T-helper 2 cell (primary cell): ENCODE data around the gene ACSF3.

Experiments used
- DNase-seq, 5 experiments: peaks; one replicate each; pipeline versions ENCODE4 v3.0.0 to v3.0.0-alpha.2; 2012 to 2022

Gene ACSF3

DNA sequence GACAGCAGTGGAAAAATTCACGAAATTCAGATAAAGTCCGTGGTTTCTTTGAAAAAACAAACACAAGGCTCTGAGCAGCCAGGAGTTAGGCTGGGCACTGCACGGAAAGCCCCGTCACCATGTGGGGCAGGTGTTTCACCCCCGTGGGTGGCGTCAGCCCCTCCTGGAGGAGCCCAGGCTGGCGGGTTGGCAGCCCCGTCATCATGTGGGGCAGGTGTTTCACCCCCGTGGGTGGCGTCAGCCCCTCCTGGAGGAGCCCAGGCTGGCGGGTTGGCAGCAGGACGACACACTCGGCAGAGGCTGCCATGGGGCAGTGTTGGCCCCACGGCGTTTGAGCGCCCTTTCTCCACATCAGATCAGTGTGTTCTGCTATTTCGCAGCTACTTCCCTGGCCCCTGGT lies 38.1 kb downstream of the ACSF3 start:
- no peak for DNase-seq

- no peak for DNase-seq
These were observed 38.7 kb downstream of the ACSF3 start for GRCh38 chr16:89132194-89133005.

- no peak for DNase-seq
These were observed 39.9 kb downstream of the ACSF3 start for GRCh38 chr16:89133457-89134127.

GRCh38 chr16:89134269-89134668 lies 40.6 kb downstream of the ACSF3 start:
- DNase-seq, result no peak

DNA sequence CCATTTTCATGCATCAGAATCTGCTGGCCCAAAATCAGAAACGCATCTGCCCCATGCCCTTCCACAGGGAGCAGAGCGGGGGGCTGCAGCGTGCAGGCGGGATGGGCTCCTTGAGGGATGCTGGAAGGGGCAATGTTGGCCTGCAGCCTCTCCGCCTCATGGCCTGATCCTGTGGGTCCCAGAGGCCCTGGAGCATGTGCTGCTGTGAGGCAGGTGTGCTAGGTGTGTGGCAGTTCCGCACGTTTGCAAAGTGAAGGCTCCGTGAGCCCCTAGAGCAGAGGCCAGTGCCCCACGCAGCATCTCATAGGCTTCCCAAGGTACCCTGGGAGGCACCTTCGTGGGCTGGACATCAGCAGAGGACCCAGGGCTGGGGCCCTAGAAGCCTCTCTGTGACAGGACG lies 41.5 kb downstream of the ACSF3 start:
- no peak for DNase-seq

GRCh38 chr16:89135971-89136765 lies 42.5 kb downstream of the ACSF3 start:
- DNase-seq, result no peak

DNA sequence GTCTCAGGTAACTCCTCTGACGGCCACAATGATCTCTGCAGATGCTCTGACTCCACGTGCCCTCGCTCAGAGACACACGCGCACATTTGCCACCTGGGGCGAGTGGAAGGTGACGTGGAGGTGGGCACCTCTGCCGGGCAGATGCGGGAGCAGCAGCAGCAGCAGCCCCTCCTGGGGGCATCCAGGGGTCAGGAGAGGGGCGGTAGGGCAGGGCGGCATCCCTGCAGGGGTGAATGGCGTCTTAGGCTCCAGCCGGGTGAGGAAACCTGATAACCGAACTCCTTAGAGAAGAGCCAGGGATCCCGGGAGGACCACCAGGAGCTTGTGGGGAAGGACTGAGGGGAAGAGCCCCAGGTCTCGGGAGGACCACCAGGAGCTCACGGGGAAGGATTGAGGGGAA lies 43.3 kb downstream of the ACSF3 start:
- no peak for DNase-seq

DNA sequence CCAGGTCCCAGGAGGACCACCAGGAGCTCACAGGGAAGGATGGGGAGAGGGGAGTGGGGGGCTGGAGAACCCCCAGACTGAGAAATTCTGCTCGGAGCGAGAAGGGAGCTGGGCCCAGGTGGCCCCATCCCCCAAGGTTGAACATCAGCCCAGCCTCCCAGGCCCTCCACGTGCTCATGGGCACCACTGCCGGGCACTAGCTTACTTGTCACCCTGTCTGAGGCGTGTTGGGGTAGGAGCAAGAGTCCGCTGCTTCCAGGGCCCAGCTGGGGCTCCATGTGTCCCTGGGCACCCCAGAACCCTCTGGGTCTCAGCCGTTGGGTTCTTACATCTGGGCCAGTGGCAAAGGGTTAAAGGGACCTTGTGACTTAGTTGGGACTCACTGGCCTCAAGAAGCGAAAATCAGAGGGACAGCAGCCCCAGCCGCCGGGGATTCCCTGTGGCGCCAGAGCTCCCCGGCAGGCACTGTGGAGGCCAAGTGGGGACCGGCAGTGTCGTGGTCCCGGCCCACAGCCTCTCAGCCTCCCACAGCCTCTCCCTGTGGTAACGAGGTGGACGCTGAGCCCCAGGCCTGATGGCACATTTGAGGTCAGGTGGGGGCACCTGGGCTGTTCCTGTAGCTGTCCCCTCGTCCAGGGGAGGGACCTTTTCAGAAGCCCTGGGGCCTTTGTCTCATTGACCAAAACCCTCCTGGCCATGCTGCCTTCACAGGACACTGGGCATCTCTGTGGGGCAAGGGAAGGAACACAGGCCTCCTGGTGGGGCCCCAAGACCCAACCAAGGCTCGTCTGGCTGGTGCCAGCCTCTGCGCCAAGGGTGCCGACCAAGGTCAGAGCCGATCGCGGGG lies 44.2 kb downstream of the ACSF3 start:
- DNase-seq, result no peak

- DNase-seq, result no peak
These were observed 44.8 kb downstream of the ACSF3 start for GRCh38 chr16:89138513-89138795.

GRCh38 chr16:89138843-89139520 lies 45.3 kb downstream of the ACSF3 start:
- DNase-seq, result no peak

DNA sequence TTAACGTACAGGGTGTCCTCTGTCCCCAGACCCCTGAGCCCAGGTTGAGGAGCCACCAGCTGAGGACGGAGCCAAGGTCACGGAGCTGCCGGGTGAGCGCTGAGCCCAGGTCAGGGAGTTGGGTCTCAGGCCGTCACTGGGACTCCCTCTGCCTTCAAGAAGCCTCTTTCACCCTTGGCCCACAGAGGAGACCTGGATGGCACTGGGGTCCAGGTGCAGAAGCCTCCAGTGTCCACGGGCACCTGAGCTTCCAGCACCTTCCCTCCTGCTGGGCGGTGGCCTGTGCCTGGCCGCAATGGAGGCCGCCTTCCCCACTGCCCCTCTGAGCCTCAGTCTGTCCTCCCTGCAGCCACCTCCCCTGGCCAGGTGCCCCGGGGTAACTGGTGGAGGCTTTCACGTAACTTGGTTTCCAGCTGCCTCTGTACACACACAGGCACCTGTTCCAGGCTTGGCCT lies 46.3 kb downstream of the ACSF3 start:
- no peak for DNase-seq

DNA sequence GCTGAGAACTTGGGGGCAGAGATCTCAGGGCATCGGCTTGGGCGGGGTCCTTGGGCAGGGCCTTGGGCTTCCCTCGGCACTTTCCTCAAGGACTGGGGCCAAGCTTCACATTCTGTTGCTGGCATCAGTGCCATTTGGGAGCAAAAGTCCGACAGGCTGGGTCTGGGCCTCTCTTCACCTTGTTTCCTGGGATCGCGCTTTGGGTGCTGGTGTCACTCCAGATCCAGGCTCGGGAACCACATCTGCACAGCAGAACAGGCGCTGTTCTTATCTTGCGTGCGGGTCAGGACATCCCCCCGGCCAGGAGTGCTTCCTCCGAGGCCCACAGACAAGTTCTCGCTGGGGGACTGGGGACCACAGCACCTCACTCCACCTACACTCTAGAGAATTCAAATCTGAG lies 46.7 kb downstream of the ACSF3 start:
- no peak for DNase-seq

- DNase-seq, result no peak
These were observed 47.6 kb downstream of the ACSF3 start for GRCh38 chr16:89140981-89141883.

- DNase-seq, result no peak
These were observed 48.2 kb downstream of the ACSF3 start for GRCh38 chr16:89141884-89142267.

- no peak for DNase-seq
These were observed 49.0 kb downstream of the ACSF3 start for GRCh38 chr16:89142474-89143195.

DNA sequence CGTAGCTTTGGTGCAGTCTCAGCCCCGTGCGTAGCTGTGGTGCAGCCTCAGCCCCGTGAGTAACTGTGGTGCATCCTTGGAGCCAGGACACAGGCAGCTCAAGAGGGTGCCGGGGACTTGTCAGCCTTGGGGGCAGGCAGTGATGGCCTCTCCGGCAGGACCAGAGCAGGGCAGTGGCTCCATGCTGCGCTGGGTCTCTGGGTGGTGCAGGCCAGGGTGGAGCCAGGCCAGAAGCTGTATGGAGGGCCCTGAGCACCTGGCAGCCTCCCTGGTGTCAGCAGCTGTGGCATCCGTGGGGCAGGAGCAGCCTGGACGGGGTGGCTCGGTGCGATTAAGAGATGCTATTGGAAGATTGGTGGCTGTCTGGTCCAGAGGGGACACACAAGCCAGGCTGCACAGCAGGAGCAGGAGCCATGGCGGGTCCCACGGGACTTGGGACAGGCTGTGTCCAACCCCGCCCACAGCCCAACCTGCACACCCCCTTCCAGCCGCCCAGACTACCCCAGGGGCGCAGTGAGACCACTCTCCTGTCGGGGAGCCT lies 49.6 kb downstream of the ACSF3 start:
- no peak for DNase-seq

- no peak for DNase-seq
These were observed 50.4 kb downstream of the ACSF3 start for GRCh38 chr16:89143911-89144675.

GRCh38 chr16:89144681-89145080 lies 51.0 kb downstream of the ACSF3 start:
- no peak for DNase-seq
